Lung microvascular endothelial cell (primary cell): ENCODE data around the gene IFT81. TPM values are rescaled to one million over a fixed set of nuclear protein-coding genes. Genes with fewer than 3 reads are reported as not detected.
"Not testable (repeated sequence)": the region's sequence is repeated elsewhere in the genome, so short reads cannot be mapped to it uniquely, and the experiment has no call there.

Source experiments
- DNase-seq, 2 donors: peaks; one replicate each; pipeline versions ENCODE4 v3.0.0 to v3.0.0-alpha.2; 2010; ENCODE audit warnings: low read depth in 2 of 2
- total RNA-seq: library from RNA; depleted of rRNA; stranded (reverse); fragments of >200 nt; gene quantifications from 2 replicates; pipeline ENCODE4 v1.2.1, GENCODE V29; 2014

IFT81 gene
- total RNA-seq, 1 donor from 2014 or later, result 7.5 TPM

- peak; percentile 87 to 96 for DNase-seq
Observed at GRCh38 chr12:110199339-110200123, 75.4 kb downstream of the IFT81 start.

- peak in 1 of 2 donors; percentile 14 for DNase-seq
Observed at GRCh38 chr12:110200124-110200417, 75.9 kb downstream of the IFT81 start.

GRCh38 chr12:110201995-110202394 is 77.8 kb downstream of the IFT81 start:
- no peak for DNase-seq

- DNase-seq, result peak in 1 of 2 donors; percentile 17
Observed at GRCh38 chr12:110203546-110203945, 79.4 kb downstream of the IFT81 start.

GRCh38 chr12:110205931-110206330 is 81.8 kb downstream of the IFT81 start:
- no peak for DNase-seq

GRCh38 chr12:110211639-110212536 is 87.7 kb downstream of the IFT81 start:
- peak in 1 of 2 donors; percentile 56 for DNase-seq

- DNase-seq, result no peak
Observed at GRCh38 chr12:110217996-110218674, 94.0 kb downstream of the IFT81 start.

GRCh38 chr12:110222027-110222426 is 97.9 kb downstream of the IFT81 start:
- DNase-seq, result no peak

GRCh38 chr12:110222433-110222832 is 98.3 kb downstream of the IFT81 start:
- no peak for DNase-seq

- DNase-seq, result peak in 1 of 2 donors; percentile 16
Observed at GRCh38 chr12:110223777-110224378, 99.7 kb downstream of the IFT81 start.

- peak; percentile 69 to 87 for DNase-seq
Observed at GRCh38 chr12:110224379-110225304, 100.5 kb downstream of the IFT81 start.

GRCh38 chr12:110227138-110227537 is 103.0 kb downstream of the IFT81 start:
- no peak for DNase-seq

- DNase-seq, result not testable (repeated sequence)
Observed at GRCh38 chr12:110228348-110228747, 104.2 kb downstream of the IFT81 start.

- no peak for DNase-seq
Observed at GRCh38 chr12:110228756-110229155, 104.6 kb downstream of the IFT81 start.

- no peak for DNase-seq
Observed at GRCh38 chr12:110229409-110229808, 105.3 kb downstream of the IFT81 start.

GRCh38 chr12:110230655-110231054 is 106.5 kb downstream of the IFT81 start:
- no peak for DNase-seq

GRCh38 chr12:110233212-110233903 is 109.2 kb downstream of the IFT81 start:
- no peak for DNase-seq

GRCh38 chr12:110234331-110234751 is 110.2 kb downstream of the IFT81 start:
- DNase-seq, result no peak

- DNase-seq, result peak; percentile 15 to 54
Observed at GRCh38 chr12:110234755-110235154, 110.6 kb downstream of the IFT81 start.

- no peak for DNase-seq
Observed at GRCh38 chr12:110235383-110235782, 111.2 kb downstream of the IFT81 start.
